Measurements from ENCODE around the gene NCSTN.

Gene NCSTN

DNA sequence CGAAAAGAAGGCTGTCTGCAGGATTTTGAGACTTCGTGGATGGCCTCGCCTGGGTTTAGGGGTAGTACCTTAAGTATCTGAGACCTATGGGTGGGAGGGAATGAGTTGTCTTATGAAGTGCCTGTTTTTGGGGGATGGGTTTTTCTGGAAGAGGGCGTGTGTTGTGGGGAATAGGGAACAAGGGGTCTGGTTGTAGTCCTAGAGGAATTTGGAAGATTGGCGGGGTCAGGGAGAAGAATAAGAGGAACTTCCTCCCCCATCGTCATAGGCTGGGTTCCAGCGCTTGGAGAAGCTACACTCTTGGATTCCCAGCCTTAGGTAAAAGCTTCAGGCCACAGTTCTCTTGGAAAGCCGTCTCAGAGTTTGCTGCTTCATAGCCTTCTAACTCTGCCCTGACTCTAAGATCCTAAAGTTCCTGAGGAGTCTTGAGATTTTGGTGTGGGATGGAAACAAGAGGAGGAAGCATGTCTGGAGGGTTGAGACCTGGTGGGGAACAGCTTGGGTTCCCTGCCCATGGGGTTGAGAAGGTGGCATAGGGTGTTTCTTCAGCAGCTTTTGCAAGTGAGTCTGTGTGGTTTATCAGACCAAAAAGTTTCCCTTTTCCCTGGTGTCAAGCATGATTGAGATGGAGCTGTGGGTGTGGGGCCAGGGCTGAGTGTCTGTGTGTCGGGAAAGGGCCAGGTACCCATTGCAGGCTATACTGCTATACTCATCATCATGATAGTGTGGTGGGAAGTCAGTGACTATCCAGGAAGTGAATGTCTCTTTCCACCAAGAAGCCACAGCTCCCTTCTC is 59.0 kb downstream of the NCSTN start:
- TF ChIP-seq GATA3 (IDR thresholded peaks at IDR 0.05; ENCODE audit: low read depth, low read length) = no peak
- no peak for TF ChIP-seq GATA2 (IDR thresholded peaks at IDR 0.05; ENCODE audit: low read depth, low read length)

DNA sequence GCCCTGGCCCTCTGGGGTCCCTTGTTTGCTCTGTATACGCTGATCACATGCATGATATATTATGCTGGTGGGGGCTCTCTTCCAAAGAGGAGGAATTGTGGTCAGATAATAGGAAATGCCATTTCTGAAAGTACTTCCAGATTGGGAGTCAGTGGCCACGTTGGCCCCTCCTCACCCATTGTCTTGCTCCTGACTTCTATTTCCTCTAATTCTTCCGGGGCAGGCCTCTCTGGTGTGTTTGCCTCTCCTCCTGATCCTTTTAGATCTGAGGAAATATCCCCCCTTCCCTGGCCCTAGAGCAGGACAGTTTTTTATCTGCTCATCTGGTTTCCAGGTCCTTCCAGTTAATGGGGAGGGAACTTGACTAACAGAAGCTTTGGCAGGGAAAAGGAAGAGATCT is 60.1 kb downstream of the NCSTN start:
- TF ChIP-seq GATA2 (IDR thresholded peaks at IDR 0.05; ENCODE audit: low read depth, low read length) (no peak), GATA3 (IDR thresholded peaks at IDR 0.05; ENCODE audit: low read depth, low read length) (no peak)

DNA sequence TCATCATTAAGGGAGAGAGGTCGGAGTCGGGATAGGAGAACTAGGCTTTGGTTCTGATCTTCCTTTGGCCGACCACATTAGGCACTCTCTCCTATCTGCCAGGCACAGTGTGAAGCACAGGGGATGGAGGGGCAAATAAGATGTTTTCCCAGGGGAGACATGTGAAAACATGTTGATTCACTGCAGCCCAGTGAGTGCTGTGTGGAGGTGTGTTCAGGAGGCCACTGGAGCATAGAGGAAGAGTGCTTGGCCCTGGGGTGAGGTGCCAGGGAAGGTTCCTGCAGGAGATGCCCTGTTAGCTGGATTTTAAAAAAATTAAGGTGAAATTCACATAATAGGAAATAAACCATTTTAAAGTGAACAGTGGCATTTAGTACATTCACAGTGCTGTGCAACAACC is 60.9 kb downstream of the NCSTN start:
- TF ChIP-seq GATA3 (IDR thresholded peaks at IDR 0.05; ENCODE audit: low read depth, low read length) (no peak), GATA2 (IDR thresholded peaks at IDR 0.05; ENCODE audit: low read depth, low read length) (no peak)

DNA sequence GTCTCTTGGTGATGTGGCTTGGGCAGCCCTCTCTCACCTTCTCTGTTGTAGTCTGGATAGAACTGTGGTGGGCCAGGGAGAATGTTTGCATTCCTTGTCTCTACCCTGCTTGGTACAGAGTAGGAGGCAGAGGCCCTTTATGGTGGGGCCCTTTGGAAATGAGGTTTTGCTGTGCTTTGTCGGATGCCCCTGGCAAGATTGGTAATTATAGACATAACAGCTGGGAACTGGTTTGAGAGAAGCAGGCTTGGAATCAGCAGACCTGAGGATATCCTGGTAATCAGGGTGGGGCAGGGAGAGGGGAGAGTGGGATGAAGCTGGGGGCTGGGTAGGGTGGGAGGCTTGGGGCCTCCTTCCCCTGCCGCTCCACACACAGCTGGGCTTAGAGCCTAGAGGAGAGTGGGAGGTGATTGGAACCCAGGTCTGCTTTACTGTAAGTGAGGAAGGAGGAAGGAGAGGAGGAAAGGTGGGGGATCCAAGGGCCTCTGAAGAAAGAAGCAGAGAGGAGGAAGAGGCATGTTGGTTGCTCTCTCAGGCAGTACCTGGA is 62.2 kb downstream of the NCSTN start:
- no peak for TF ChIP-seq GATA3 (IDR thresholded peaks at IDR 0.05; ENCODE audit: low read depth, low read length)
- no peak for TF ChIP-seq GATA2 (IDR thresholded peaks at IDR 0.05; ENCODE audit: low read depth, low read length)

DNA sequence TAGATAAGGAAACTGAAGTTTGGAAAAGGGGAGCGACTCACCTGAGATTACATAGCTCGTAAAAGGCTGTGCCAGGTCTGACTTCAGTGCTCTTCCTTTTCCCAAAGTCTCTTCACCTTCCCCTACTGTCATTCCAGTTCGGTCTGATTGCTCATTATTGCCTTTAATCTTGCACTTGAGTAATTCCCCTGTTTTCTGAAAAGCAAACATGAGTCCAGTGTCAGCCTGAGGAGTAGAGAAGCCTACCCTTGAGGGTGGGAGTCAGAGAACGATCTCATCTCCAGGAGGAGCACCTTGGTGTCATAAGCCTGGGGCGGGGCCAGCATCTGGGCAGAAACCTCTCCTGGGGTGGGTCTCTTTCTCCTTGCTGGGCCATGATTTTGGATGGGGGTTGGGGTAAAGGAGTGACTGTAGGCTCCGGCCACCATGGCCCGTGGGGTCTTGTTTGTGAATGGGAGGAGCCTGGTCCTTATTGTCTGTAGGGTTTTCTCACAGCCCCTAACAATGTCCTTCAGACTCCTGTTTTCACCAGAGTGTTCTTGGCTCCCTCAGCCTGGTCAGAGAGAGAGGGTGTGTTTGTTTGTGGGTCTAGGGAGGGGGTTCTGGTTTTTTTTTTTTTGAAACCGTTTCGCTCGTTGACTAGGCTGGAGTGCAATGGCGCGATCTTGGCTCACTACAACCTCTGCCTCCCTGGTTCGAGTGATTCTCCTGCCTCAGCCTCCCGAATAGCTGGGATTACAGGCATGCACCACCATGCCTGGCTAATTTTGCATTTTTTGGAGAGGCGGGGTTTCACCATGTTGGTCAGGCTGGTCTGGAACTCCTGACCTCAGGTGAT is 63.2 kb downstream of the NCSTN start:
- TF ChIP-seq GATA2 (IDR thresholded peaks at IDR 0.05; ENCODE audit: low read depth, low read length) (no peak), GATA3 (IDR thresholded peaks at IDR 0.05; ENCODE audit: low read depth, low read length) (no peak)

DNA sequence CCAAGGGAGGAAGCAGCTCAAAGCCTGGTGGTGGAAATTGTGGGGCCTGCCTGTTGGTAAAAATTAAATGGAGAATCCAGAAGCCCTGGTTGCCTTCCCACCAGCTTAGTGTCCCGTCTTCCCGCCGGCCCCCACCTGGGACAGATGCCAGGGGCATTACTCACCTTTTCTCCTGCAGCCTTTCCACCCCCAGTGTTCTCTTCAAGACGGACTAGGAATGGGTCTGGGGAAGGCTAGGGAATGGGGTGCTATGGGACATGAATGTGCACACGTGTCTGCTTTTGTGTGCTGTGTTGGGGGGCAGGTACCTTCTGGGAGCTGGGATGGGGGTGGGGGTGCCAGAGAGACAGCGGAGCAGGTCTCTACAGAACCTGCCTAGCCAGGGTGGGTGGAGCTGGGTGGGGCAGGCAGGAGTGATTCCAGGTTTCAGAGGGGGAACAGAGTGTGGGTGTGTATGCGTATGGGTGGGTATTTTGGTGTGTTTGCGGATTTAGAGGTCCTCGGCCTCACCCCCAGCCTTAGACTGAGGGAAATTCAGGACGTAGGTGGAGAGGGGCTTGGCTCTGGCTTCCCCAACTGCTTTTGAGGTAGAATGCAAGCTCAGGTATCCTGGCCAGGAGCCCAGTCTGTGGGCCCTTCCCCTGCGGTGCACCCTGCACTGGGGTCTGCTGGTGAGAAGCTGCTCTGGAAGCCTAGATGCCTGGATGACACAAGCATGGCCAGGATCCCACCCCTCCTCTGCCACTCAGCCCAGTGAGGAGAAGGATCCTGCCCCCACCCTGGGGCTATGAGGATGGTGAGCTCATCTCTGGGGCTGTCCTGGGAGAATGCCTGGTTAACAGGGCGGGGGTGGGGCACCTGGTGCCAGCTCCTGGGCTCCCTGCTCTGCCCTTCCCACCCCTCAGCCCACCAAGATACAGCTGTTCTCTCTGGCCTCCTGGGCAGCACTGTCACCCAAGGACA is 64.9 kb downstream of the NCSTN start:
- no peak for TF ChIP-seq GATA2 (IDR thresholded peaks at IDR 0.05; ENCODE audit: low read depth, low read length)

Measured in SH-SY5Y (cell line).